KOPT-K1 (cell line): ENCODE data around the gene HNRNPAB.

Experiments
- H3K27ac ChIP-seq: fragments of 200-600 bp; sonication (generic); 2 replicates; pipeline ENCODE4 v1.5.1; 2016; ENCODE audit warnings: antibody characterized with exemption, mild to moderate bottlenecking, low read depth, low read length; ENCODE audit not compliant: poor library complexity, severe bottlenecking
- H3K36me3 ChIP-seq: fragments of 200-600 bp; sonication (generic); 2 replicates; pipeline ENCODE4 v1.5.1; 2017; ENCODE audit warnings: antibody characterized with exemption, mild to moderate bottlenecking, low read length, moderate library complexity; ENCODE audit not compliant: insufficient read depth
- H3K9me3 ChIP-seq: fragments of 200-600 bp; sonication (generic); 2 replicates; pipeline ENCODE4 v1.5.1; 2017; ENCODE audit warnings: antibody characterized with exemption, low read length, mild to moderate bottlenecking; ENCODE audit not compliant: insufficient read depth, poor library complexity, severe bottlenecking

Gene HNRNPAB

GRCh38 chr5:178204182-178204934 is at the start of gene HNRNPAB:
Gene HNRNPAB (plus strand): TSS chr5:178204533. CDS start chr5:178204838, 305 bp downstream.
- peak within 1 kb of the TSS; percentile 94 for H3K27ac ChIP-seq
- peaks cover 41% of the 10 kb centered on the region for H3K36me3 ChIP-seq
- H3K9me3 ChIP-seq = no peaks in the 10 kb centered on the region

GRCh38 chr5:178155065-178155464 is 49.3 kb upstream of the HNRNPAB start:
- no peak overlapping the region for H3K27ac ChIP-seq

GRCh38 chr5:178160176-178160575 is 44.2 kb upstream of the HNRNPAB start:
- H3K9me3 ChIP-seq = no peaks in the 10 kb centered on the region
- H3K27ac ChIP-seq = no peak overlapping the region
- no peaks in the 10 kb centered on the region for H3K36me3 ChIP-seq

More at GRCh38 chr5:178155065-178155464, 49.3 kb upstream of the HNRNPAB start:
- Histone ChIP-seq H3K36me3 (peaks cover 26% of the 10 kb centered on the region), H3K9me3 (no peaks in the 10 kb centered on the region)

GRCh38 chr5:178162481-178162880 is 41.9 kb upstream of the HNRNPAB start:
- no peak overlapping the region for H3K27ac ChIP-seq
- H3K9me3 ChIP-seq = no peaks in the 10 kb centered on the region
- H3K36me3 ChIP-seq = no peaks in the 10 kb centered on the region

GRCh38 chr5:178163772-178164735 is 40.3 kb upstream of the HNRNPAB start:
- H3K27ac ChIP-seq = no peak overlapping the region
- no peaks in the 10 kb centered on the region for H3K9me3 ChIP-seq

GRCh38 chr5:178165581-178165980 is 38.8 kb upstream of the HNRNPAB start:
- Histone ChIP-seq H3K9me3 (no peaks in the 10 kb centered on the region), H3K36me3 (no peaks in the 10 kb centered on the region), H3K27ac (no peak overlapping the region)

More at GRCh38 chr5:178163772-178164735, 40.3 kb upstream of the HNRNPAB start:
- no peaks in the 10 kb centered on the region for H3K36me3 ChIP-seq

- H3K36me3 ChIP-seq = no peaks in the 10 kb centered on the region
- no peak overlapping the region for H3K27ac ChIP-seq
- no peaks in the 10 kb centered on the region for H3K9me3 ChIP-seq
Observed at GRCh38 chr5:178170455-178170854, 33.9 kb upstream of the HNRNPAB start.

GRCh38 chr5:178174456-178174855 is 29.9 kb upstream of the HNRNPAB start:
- H3K27ac ChIP-seq = no peak overlapping the region

GRCh38 chr5:178176791-178177190 is 27.5 kb upstream of the HNRNPAB start:
- H3K27ac ChIP-seq = no peak overlapping the region
- no peaks in the 10 kb centered on the region for H3K36me3 ChIP-seq
- H3K9me3 ChIP-seq = peaks cover 3% of the 10 kb centered on the region

More at GRCh38 chr5:178174456-178174855, 29.9 kb upstream of the HNRNPAB start:
- Histone ChIP-seq H3K9me3 (peaks cover under 1% of the 10 kb centered on the region), H3K36me3 (no peaks in the 10 kb centered on the region)

GRCh38 chr5:178177569-178177968 is 26.8 kb upstream of the HNRNPAB start:
- no peaks in the 10 kb centered on the region for H3K36me3 ChIP-seq
- peaks cover 3% of the 10 kb centered on the region for H3K9me3 ChIP-seq
- no peak overlapping the region for H3K27ac ChIP-seq

GRCh38 chr5:178180141-178180863 is 24.0 kb upstream of the HNRNPAB start:
- H3K9me3 ChIP-seq = peaks cover 3% of the 10 kb centered on the region
- no peak overlapping the region for H3K27ac ChIP-seq
- H3K36me3 ChIP-seq = no peaks in the 10 kb centered on the region

GRCh38 chr5:178182158-178182876 is 22.0 kb upstream of the HNRNPAB start:
- Histone ChIP-seq H3K36me3 (no peaks in the 10 kb centered on the region), H3K9me3 (peaks cover 3% of the 10 kb centered on the region), H3K27ac (no peak overlapping the region)

- H3K9me3 ChIP-seq = no peaks in the 10 kb centered on the region
- H3K27ac ChIP-seq = no peak overlapping the region
- no peaks in the 10 kb centered on the region for H3K36me3 ChIP-seq
Observed at GRCh38 chr5:178186427-178186826, 17.9 kb upstream of the HNRNPAB start.

GRCh38 chr5:178187014-178187413 is 17.3 kb upstream of the HNRNPAB start, which contains the start of gene GMCL2:
Gene GMCL2 (minus strand): TSS chr5:178187371. CDS start chr5:178187299, 72 bp downstream.
- Histone ChIP-seq H3K9me3 (no peaks in the 10 kb centered on the region), H3K27ac (no peak within 1 kb of the TSS), H3K36me3 (no peaks in the 10 kb centered on the region)
